C4-2B (cell line): ENCODE results near the gene HOXC9.
A peak's percentile ranks its signal among the peaks of the same experiment; 100 is the strongest.

Experiments used
- H3K27ac ChIP-seq: fragments of 450-650 bp; 2 replicates; pipeline ENCODE4 v1.5.1; 2017
- ZFX ChIP-seq: fragments of 450-650 bp; IDR thresholded peaks from 2 replicates; pipeline ENCODE4 v1.6.1; 2017
- TF ChIP-seq, protein P1 (sequence below): fragments of 450-650 bp; conservative IDR thresholded peaks from 2 replicates; pipeline ENCODE4 v1.5.1; 2017; ENCODE audit warnings: mild to moderate bottlenecking

Gene HOXC9

DNA sequence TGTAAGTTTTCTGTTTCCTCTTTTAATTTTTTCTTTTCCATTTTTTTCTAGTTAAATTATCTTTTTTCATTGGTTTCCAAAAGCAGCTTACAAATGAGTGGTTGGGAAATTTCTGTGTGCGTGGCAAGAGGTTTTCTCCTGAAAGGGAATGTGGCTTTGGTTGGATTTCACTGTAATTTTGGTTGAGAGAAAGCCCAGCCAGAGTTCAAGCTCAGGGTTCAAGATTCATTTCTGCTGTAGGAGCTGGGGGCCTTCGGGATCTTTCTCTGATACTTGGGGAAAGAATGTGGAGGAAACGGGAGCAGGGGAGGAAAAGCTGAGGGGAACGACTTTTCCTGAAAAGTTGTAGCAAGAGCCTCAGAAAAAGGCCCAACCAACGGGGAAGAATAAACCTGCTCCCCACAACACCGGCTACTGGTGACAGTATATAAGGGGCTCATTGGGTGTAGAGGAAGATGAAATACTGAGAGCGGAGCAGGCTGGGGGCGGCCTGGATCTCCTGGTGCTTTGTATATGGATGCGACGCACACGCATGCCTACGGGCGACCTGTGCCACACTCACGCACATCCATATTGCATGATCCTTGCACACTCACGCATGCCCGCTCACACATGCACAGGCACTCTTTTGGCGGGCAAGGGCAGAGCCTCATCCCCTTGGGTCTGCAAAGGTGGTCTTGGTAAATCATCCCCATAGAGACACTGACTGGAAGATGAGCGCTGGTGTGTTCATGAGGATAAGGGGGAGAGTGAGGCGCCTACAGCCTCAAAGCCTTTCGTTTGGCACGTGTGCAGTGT is 13.1 kb upstream of the HOXC9 start:
- no peak for TF ChIP-seq ZFX
- TF ChIP-seq, protein P1, sequence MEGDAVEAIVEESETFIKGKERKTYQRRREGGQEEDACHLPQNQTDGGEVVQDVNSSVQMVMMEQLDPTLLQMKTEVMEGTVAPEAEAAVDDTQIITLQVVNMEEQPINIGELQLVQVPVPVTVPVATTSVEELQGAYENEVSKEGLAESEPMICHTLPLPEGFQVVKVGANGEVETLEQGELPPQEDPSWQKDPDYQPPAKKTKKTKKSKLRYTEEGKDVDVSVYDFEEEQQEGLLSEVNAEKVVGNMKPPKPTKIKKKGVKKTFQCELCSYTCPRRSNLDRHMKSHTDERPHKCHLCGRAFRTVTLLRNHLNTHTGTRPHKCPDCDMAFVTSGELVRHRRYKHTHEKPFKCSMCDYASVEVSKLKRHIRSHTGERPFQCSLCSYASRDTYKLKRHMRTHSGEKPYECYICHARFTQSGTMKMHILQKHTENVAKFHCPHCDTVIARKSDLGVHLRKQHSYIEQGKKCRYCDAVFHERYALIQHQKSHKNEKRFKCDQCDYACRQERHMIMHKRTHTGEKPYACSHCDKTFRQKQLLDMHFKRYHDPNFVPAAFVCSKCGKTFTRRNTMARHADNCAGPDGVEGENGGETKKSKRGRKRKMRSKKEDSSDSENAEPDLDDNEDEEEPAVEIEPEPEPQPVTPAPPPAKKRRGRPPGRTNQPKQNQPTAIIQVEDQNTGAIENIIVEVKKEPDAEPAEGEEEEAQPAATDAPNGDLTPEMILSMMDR: no peak
- no peak overlapping the region for H3K27ac ChIP-seq

DNA sequence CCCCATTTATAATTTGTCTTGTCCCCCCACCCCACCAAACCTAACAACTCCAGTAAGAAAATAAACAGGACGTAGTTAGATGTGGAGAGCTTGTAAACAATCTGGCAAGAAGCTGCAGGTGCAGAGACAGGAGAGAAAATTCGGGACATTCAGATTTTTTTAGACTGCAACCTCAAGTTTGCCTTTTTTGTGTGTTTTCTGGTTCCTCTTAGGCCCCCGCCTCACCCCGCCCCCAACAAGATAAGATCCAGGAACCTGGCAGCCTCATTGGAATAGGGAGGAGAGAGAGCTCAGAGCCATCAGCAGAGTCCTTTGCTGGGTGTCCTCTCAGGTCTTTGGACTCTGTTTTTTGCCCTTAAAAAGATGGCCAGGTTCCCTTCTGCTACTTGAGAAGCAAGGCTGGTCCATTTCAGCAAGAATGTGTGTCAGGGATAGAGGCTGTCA is 12.2 kb upstream of the HOXC9 start:
- H3K27ac ChIP-seq: no peak overlapping the region
- TF ChIP-seq, protein P1: no peak
- no peak for TF ChIP-seq ZFX

GRCh38 chr12:53988541-53989226 is 11.3 kb upstream of the HOXC9 start:
- no peak for TF ChIP-seq ZFX
- TF ChIP-seq, protein P1: no peak
- peak overlapping the region; percentile 34 for H3K27ac ChIP-seq

GRCh38 chr12:53989227-53990113 is 10.5 kb upstream of the HOXC9 start:
- TF ChIP-seq ZFX: no peak
- TF ChIP-seq, protein P1: peak; percentile 88
- H3K27ac ChIP-seq: peak overlapping the region; percentile 34

DNA sequence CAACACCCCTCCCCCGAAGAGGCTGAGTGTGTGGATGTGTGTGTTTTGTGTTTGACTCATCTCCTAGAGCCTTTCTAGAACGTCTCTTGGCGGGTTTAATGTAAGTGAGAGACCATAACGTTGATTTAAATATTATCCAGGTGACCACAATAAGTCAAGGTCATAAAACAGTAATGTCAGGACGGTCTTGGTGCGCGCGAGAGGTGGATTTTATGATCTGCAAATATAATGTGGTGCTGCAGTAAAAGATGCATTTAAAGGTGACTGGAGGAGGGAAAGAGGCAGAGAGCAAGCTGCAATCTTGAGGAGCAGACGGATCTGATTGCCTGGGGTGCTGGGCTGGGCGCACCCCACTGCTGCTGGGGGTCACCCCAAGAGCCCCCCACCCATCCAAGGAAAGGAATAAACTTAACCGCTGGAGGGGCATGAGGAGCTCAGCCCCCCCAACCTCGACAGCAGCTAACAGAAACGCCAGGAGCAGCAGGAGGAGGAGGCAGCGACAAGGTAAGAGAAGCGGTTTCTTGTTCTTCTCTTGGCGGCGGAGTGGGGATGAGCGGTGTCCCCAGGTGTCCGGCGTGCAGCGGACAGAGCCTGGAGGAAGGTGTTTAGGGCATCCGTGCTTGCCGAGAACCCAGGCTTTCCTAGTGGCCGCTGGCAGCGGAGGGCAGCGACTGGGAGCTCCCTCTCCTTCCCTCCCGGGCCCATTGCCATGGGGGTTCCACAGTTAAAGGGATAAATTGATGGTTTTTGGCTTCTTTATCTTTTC is 9.5 kb upstream of the HOXC9 start:
- H3K27ac ChIP-seq: no peak overlapping the region
- no peak for TF ChIP-seq ZFX
- TF ChIP-seq, protein P1: no peak

DNA sequence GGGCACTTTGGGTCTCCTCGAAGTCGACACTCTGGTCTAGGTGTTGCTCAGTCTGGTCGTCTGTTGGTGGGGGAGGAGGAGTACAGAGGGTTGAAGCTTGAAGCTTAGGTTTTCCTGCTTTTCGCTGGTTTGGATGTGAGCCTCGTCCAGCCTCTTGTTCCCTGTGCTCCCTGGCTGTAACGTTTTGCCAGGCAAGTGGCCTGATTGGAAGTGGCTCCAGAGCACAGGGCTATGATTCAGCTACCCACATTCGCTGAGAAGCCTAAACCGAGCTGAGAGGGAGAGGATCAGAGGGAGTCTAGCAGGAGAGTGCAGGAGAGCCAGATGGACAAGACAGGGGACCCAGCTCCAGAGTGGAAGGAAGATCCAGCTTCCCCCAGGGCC is 8.9 kb upstream of the HOXC9 start:
- H3K27ac ChIP-seq: no peak overlapping the region
- TF ChIP-seq ZFX: no peak
- TF ChIP-seq, protein P1: no peak
